CMK (cell line): ENCODE results near the gene TRAF7.
A peak's percentile ranks its signal among the peaks of the same experiment; 100 is the strongest.
"Not testable (repeated sequence)": the region's sequence is repeated elsewhere in the genome, so short reads cannot be mapped to it uniquely, and the experiment has no call there.

ENCODE experiments used
- DNase-seq: peaks from one replicate; pipeline ENCODE4 v3.0.0-alpha.2; 2010; ENCODE audit warnings: low read depth

Gene TRAF7

DNA sequence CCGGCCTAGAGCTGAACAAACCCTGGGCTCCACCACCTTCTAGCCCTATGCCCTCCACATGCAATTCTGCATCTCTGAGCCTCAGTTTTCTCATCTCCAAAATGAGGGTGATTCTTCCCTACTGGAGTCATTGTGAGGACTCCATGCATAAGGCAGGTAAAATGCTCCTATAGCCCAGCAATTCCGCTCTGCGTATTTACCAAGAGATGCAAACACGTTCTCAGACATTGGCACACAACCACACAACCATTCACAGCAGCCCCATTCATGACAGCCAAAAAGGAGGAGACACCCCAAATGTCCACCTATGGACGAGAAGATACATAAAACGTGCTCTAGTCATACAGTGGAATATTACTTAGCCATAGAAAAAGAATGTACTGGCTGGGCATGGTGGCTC, 44.7 kb downstream of the TRAF7 start:
- DNase-seq: no peak

DNA sequence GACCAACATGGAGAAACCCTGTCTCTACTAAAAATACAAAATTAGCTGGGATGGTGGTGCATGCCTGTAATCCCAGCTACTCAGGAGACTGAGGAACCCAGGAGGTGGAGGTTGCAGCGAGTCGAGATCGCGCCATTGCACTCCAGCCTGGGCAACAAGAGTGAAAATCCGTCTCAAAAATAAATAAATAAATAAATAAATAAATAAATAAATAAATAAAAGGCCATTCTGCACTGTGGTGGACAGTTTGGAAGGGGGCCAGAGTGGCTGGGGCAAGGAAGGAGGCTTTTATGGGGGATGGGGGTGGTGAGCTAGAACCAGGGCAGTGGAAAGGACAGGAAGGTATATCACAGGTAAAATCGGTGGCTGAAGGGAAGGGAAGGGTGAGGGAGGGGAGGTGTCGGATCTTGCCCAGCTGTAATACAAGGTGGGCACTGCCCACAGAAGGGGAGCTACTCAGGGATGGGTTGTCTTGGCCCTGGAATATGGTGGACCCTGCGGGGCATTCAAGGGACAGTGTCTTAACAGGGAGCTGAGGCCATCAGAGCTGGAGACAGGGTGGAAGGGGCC, 47.6 kb downstream of the TRAF7 start:
- not testable (repeated sequence) for DNase-seq

DNA sequence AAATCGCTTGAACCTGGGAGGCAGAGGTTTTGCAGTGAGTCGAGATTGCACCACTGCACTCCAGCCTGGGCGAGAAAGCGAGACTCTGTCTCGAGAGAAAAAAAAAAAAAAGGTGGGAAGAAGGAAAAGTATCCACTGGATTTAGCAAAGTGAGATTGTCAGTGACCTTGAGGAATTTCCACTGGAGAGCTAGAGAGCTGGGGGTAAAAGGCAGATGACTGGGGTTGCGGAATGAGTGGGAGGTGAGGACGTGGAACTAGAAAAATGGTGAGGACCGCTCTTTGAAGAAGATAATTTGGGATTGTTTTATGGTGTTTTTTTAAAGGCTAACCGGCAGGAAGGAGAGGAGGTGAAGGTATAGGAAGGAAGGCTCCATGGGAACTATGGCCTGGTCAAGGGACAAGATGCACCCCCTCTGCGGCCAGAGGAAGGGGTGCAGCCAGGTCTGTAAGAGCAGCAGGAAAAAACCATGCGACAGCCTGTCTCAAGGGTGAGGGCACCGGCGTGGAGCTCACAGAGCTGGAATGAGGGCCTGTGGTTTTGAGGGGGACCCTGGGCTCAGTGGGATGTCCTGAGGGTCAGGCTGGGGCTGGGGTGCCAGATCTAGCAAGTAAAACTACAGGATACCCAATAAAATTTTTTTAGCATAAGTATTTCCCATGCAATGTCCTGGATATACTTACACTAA, 49.0 kb downstream of the TRAF7 start:
- DNase-seq: no peak

DNA sequence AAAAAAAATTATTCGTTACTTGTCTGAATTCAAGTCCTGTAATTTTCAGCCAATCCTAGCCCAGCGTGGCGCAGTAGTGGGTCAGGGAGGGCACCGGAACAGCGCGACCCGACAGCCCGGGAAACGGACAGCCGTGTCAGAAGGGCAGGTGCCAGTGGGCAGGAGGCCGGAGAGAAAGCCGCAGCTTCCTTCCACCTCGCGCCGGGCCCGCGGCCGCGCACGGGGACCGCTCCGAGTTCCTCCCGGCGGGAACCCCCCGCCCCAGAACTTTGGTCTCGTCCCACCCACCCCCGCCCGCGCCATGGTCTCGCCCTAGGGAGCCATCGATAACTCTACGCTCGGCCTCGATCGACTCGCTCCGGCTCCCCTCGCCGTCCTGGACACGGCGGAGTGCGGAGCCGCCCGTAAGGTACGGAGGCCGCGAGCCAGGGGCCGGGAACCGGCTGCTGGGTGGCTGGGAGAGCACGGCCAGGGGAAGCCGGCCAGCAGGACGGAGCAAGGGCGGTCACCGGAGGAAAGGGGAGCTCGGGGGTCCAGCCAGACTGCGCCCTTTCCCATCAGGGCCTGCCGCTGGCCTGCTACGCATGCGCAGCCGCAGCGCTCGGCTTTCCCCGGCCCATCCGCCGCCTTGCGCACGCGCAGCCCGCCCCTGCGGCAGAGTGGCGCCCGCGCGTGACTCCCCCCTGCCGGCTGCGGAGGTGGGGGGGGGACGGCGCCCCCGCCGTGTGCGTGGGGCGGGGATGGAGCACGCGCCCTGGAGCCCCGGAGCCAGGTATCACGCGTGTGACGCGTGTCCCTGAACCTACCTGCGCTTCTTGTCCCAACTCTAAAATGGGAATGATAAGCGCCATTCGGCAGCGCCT, 49.8 kb downstream of the TRAF7 start, which contains the start of gene MLST8:
Gene MLST8 (plus strand): TSS at position 351 of the 863 bp plus-strand sequence. CDS start 632 bp downstream, outside the sequence.
- peak; percentile 70 for DNase-seq

DNA sequence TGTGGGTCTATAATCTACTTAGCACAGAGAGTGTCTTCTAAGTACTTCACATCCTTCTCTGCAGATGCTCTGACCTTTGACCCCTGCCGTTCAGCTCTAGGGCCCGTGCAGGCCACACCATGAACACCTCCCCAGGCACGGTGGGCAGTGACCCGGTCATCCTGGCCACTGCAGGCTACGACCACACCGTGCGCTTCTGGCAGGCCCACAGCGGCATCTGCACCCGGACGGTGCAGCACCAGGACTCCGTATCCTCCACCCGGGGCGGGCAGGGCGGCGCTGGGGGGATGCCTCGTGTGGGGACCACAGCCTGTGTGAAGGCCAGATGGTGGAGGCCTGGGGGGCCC, 50.4 kb downstream of the TRAF7 start:
- no peak for DNase-seq

DNA sequence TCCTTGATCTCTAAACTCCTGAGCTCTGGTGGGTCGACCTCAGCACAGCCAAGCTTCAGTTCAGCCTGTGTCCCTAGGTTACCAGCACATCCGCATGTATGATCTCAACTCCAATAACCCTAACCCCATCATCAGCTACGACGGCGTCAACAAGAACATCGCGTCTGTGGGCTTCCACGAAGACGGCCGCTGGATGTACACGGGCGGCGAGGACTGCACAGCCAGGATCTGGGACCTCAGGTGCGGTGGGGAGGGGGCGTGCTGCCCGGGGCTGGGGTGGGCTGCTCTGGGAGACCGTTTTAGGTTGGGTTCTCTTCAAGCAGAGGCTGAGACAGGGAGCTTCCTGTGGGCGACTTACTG, 50.8 kb downstream of the TRAF7 start:
- no peak for DNase-seq

DNA sequence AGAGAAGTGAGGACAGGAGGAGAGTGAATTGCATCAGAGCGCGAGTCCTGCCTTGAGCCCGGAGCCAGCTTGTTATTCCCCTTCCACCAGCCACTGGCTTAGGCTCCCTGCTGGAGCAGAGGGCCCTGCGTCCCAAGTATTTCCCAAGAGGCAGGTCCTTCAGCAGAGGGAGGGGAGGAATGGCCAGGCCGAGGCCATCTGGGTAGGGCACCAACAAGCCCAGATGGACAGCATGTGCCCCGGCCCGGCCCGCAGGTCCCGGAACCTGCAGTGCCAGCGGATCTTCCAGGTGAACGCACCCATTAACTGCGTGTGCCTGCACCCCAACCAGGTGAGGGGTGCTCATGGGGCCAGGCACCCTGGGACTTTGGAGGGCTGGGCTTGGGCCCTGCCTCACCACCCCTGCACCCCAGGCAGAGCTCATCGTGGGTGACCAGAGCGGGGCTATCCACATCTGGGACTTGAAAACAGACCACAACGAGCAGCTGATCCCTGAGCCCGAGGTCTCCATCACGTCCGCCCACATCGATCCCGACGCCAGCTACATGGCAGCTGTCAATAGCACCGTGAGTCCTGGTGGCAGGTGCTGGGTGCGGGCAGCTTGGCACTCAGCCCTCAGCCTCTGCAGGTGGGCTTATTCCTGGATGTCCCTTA, 51.3 kb downstream of the TRAF7 start:
- DNase-seq: no peak

DNA sequence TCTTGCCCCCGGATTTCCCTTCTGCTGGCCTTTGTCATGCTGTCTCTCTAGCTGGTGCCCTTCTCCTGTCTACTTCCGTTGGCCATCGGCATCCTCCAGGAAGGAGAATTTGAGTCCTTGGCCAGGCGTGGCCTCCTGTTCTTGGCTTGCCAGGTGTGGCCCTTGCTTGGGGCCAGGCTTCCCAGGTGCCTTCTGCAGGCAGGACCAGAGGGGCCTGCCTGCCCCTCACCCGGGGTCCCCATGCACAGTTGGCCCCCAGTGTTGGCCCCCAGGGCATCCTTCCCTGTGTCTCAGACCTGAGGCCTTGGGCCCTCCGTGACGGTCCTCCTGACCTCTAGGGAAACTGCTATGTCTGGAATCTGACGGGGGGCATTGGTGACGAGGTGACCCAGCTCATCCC, 52.3 kb downstream of the TRAF7 start:
- DNase-seq: no peak

DNA sequence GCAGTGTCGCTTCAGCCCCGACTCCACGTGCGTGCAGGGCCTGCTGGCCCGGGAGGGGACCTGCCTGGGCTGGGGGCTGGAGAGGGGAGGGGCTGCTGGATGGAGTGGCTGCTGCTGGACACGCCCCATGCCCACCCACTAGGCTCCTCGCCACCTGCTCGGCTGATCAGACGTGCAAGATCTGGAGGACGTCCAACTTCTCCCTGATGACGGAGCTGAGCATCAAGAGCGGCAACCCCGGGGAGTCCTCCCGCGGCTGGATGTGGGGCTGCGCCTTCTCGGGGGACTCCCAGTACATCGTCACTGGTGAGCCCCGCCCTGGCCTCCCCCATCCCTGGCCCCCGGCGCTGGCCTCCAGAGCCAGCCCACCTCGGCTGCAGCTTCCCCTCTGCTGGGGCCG, 52.7 kb downstream of the TRAF7 start:
- no peak for DNase-seq

DNA sequence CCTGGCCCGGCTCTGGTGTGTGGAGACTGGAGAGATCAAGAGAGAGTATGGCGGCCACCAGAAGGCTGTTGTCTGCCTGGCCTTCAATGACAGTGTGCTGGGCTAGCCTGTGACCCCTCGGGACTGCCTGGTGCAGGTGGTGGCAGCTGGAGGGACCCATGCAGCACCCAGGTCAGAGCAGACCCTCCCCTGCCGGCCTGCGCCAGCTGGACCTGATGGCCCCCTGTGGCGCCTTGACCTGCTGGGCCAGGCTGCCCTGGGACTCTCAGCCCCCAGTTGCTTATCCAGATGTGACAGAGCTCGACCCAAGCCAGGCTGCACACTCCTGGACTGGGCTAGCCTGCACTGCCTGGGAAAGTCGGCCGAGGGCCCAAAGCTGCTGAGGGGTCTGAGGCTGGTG, 53.2 kb downstream of the TRAF7 start:
- DNase-seq: no peak

DNA sequence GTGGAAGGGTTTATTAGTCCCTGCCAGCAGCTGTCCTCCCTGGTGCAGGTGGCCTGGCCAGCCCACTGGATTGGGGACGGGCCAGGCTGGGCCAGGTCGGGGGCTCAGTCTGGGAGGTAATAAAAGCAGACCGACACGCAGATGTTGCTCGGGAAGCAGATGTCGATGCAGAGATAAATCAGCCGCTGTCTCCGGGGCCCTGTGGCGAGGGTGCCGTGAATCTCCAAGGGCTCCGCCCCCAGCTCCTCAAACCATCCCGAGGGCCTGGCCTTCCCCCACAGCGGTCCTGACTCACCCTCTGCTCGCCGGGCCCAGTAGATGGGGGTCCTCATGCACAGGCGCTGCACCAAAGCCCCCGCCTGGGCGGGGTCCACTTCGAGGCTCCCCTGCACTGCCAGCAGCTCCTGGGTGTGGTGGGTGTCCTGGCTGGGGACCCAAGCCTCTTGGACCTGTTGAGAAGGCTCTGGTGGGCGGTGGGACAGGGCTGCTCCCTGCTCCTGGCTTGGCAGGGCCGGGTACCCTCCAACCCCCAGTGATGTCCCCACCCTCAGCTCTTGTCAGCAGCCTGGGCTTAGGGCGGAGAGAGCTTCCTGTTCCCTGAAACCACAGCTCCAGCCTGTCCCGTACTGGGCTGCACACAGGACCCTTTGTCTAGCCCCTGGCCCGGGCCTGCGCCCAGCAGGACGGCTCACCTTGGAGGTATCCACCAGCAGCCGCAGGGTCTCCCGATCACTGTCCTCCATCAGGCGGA, 53.9 kb downstream of the TRAF7 start:
- DNase-seq: no peak

DNA sequence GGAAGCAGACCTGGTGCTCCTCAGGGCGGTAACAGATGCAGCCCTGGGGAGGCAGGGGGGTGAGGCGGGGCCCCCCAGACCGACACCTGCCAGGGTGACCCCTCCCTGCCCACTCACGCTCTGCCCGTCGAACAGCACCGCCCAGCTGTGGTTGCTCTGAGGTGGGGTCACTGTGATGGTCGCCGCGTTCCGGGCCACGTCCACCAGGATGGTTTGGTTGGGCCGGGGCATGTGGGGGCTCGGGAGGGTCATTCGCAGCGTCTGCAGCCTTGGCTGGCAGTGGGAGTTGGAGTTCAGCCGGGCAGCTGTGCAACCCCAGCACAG, 54.4 kb downstream of the TRAF7 start:
- DNase-seq: no peak

DNA sequence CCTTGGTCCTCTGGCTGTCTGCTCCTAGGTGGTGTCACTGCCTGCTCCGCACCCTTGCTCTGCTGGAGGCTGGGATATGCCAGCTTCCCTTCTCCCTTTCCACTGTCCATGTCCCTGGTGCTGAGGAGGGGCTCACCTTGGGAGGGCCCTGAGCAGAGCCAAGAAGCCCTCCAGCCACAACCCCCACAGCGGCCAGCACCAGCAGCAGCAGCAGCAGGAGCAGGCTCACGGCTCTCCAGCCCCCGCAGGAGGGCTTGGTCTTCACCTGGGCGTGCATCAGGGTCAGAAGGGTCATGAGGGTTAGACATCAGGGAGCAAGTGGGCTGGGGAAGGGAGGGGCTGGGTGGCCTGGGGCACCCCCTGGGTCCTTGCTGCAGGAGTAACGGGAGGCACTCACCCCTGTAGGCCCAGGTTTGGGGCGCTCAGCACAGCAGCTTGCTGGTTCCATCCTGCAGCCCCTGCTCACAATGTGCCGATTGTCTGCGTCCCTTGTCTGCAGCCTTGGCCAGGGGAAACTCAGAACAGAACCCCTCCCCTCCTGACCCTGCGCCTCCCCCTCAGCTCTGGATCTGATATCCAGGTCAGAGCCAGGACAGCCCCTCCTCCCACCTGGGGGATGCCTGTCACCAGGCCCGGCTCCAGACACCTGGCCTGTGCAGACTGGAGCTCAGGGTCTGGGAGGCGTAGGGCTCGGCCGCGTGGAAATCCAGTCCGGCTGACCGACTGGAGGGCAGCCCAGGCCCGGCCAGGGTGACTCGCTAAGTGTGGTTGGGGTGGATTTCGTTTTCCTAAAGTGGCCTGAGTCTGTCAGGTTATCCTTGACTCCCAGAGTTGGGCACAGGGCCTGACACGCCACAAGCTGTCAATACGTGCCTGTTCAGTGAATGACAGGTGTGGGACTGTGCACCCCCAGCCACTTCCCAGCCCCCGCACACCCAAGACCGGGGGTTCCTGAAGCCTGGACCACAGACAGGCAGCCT, 55.1 kb downstream of the TRAF7 start, which contains the start of gene BRICD5:
Gene BRICD5 (minus strand): TSS at position 478 of the 980 bp plus-strand sequence. CDS start 30 bp downstream, at position 448.
- no peak for DNase-seq

DNA sequence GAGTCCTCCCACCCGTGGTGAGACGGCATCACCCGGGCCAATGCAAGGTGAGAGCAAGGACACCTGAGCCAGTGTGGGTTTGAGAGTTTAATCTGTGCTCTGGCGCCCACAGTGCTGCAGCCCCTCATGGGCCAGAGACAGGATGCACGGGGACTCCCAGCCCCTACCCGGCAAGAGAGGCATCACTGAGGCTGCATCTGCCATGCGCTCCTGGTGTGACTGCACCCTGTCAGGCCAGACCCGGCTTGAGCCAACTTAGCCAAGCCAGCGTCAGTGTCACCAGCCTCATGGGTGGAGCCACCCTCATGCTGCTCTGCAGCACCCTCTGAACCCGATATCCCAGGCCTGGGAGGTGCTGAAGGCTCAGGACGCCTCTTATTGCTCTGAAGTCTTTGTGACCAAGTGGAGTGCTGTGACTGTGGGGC, 56.4 kb downstream of the TRAF7 start:
- no peak for DNase-seq

DNA sequence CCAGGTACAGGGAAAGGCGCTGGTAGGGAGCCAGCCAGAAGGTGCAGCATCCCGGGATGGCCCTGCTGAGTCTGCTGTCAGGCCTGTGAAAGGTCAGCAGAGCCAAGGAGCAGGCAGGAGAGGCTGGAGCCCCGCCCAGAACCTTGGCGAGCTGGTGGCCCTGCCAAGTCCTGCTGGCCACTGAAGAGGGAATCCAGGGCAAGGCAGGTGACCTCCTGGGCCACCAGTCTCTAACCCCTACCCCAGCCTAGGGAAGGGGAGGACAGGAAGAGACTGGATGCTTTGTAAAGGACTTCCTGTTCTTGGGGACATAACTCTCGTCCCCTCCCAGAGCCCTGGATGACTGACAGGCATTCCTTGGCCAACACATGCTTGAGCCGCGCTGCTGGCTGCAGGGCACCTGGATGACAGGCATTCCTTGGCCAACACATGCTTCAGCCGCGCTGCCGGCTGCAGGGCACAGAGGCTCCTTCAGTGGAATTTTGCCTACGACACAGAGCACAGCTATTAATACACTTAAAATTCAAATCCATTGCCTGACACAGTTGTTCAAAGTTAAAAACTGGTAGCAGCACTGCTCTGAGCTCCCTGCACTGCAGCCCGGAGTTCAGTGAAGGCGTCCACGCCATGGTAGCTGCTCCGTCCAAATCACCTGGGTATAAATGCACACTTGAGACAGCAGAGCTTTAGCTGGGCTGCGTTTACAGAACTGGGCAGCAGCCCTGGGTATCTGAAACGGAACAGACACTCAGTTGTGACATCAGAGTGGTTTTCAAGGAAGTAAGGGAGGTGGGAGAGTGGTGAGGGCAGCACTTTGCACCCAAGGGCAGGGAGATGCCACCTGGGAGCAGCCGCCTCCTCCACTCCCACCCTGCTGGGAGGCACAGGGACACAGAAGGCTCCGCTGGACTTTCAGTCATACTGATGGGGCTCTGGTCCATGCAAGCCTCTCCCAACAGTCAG, 57.1 kb downstream of the TRAF7 start:
- no peak for DNase-seq

DNA sequence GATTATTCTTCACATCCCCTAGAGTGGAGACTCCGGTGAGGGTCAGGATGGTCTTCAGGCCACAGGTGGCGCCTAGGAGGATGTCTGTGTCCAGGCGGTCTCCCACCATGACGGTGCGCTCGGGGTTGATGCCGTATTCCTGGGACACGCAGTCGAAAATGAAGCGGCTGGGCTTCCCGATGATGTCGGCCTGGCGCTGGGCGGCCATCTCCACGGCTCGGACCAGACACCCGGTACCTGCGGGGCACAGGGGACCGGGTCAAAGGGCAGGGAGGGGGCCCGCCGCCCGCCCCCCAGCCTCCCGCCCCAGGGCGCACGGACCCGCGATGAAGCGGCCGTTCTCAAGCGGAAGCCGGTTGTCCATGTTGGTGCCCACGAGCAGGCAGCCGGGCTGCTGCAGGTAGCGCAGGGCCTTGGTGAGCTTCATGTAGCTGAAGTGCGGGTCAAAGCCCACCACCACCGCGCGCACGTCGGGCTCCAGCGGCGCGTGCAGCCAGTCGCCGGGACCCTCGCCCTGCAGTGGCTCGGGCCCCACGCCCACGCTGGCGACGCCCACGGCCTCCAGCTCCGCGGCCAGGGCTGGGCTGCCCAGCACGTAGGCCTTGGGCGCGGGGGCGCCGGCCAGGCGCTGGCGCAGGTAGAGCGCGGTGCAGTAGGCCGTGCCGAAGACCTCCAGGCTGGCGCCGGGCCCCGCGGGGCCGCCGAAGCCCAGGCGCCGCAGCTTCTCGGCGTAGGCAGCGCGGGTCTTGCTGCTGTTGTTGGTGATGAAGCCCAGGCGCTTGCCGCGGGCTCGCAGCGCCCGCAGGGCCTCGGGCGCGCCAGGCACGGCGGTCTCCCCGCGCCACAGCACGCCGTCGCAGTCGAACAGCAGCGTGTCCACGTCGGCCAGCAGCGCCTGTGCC, 58.5 kb downstream of the TRAF7 start:
- DNase-seq: no peak

DNA sequence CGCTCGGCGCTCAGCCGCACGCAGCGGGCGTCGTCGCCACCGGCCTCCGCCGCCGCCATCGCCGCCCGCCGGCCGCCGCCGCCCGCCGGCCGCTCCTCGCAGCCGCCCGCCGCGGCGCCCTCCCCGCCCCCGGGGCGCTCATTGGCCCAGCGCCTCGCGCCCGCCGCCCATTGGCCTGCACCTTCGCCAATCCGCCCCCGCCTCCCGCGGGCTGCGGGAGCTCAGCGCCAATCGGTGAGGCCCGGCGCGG, 59.1 kb downstream of the TRAF7 start, which contains the start of gene PGP:
Gene PGP (minus strand): TSS at position 122 of the 250 bp plus-strand sequence. CDS start 63 bp downstream, at position 59.
- DNase-seq: no peak

DNA sequence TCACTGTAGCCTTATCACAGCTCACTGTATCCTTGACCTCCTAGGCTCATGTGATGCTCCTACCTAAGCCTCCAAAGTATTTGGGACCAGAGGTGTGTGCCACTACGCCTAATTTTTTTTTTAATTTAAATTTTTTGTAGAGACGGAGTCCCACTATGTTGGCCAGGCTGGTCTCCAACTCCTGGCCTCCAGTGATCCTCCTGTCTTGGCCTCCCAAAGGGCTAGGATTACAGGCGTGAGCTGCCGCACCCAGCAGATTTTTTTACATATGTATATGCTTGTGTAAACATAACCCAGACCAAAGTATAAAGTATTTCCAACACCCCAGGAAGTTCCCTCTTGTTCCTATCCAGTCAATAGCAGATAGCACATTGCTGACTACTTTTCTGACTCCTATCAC, 60.7 kb downstream of the TRAF7 start:
- DNase-seq: no peak
